ENCODE measurements around the gene PDSS2.
"Not testable (repeated sequence)": the region's sequence is repeated elsewhere in the genome, so short reads cannot be mapped to it uniquely, and the experiment has no call there.

PDSS2 gene

GRCh38 chr6:107308677-107309076 lies 150.7 kb downstream of the PDSS2 start:
- no peaks in the 10 kb centered on the region for H3K27me3 ChIP-seq (ENCODE audit: control insufficient read depth, low read length)
- H3K79me2 ChIP-seq (ENCODE audit: control insufficient read depth, low read length): no peaks in the 10 kb centered on the region
- H3K9me2 ChIP-seq (replicated peaks; ENCODE audit: control insufficient read depth, low read length): no peaks in the 10 kb centered on the region
- H3K4me3 ChIP-seq (ENCODE audit: low read length): no peak overlapping the region
- no peak overlapping the region for H3K27ac ChIP-seq (ENCODE audit: low read depth, low read length)
- TF ChIP-seq EZH2phosphoT487 (IDR thresholded peaks at IDR 0.05; ENCODE audit: borderline replicate concordance, low read length): no peak
- no peak for TF ChIP-seq CTCF (IDR thresholded peaks at IDR 0.05; ENCODE audit: low read depth, low read length, poor library complexity, severe bottlenecking)
- no peaks in the 10 kb centered on the region for H3K9me3 ChIP-seq (ENCODE audit: control insufficient read depth, insufficient read depth, low read length)
- H3F3A ChIP-seq (ENCODE audit: control insufficient read depth, insufficient read depth): no peaks in the 10 kb centered on the region
- no peaks in the 10 kb centered on the region for H3K4me1 ChIP-seq (ENCODE audit: control insufficient read depth, low read length)
- peaks cover 3% of the 10 kb centered on the region; the same call in 1 of the 2 replicates for H4K20me1 ChIP-seq (ENCODE audit: control insufficient read depth, insufficient read depth, low read depth, low read length)
- no peak overlapping the region for H3K4me2 ChIP-seq (ENCODE audit: low read length)
- no peaks in the 10 kb centered on the region for H3K36me3 ChIP-seq (ENCODE audit: control insufficient read depth, low read length)

GRCh38 chr6:107305994-107306393 lies 153.4 kb downstream of the PDSS2 start:
- H3K9me2 ChIP-seq (replicated peaks; ENCODE audit: control insufficient read depth, low read length); H3K4me2 ChIP-seq (ENCODE audit: low read length); H3K36me3 ChIP-seq (ENCODE audit: control insufficient read depth, low read length); H4K20me1 ChIP-seq (ENCODE audit: control insufficient read depth, insufficient read depth, low read depth, low read length); H3K9me3 ChIP-seq (ENCODE audit: control insufficient read depth, insufficient read depth, low read length); H3K4me1 ChIP-seq (ENCODE audit: control insufficient read depth, low read length); H3K79me2 ChIP-seq (ENCODE audit: control insufficient read depth, low read length); H3K27ac ChIP-seq (ENCODE audit: low read depth, low read length); H3K4me3 ChIP-seq (ENCODE audit: low read length); H3F3A ChIP-seq (ENCODE audit: control insufficient read depth, insufficient read depth); H3K27me3 ChIP-seq (ENCODE audit: control insufficient read depth, low read length): not testable (repeated sequence)

GRCh38 chr6:107305391-107305790 lies 154.0 kb downstream of the PDSS2 start:
- H3K27ac ChIP-seq (ENCODE audit: low read depth, low read length): no peak overlapping the region
- H3F3A ChIP-seq (ENCODE audit: control insufficient read depth, insufficient read depth): no peaks in the 10 kb centered on the region

More at GRCh38 chr6:107305391-107305790, 154.0 kb downstream of the PDSS2 start:
- H3K79me2 ChIP-seq (ENCODE audit: control insufficient read depth, low read length): no peaks in the 10 kb centered on the region
- no peak for TF ChIP-seq CTCF (IDR thresholded peaks at IDR 0.05; ENCODE audit: low read depth, low read length, poor library complexity, severe bottlenecking)
- no peak for TF ChIP-seq EZH2phosphoT487 (IDR thresholded peaks at IDR 0.05; ENCODE audit: borderline replicate concordance, low read length)
- H3K4me3 ChIP-seq (ENCODE audit: low read length): no peak overlapping the region
- H3K4me2 ChIP-seq (ENCODE audit: low read length): no peak overlapping the region
- H4K20me1 ChIP-seq (ENCODE audit: control insufficient read depth, insufficient read depth, low read depth, low read length): no peaks in the 10 kb centered on the region; the same call in 1 of the 2 replicates
- no peaks in the 10 kb centered on the region for H3K9me2 ChIP-seq (replicated peaks; ENCODE audit: control insufficient read depth, low read length)
- H3K4me1 ChIP-seq (ENCODE audit: control insufficient read depth, low read length): no peaks in the 10 kb centered on the region
- no peaks in the 10 kb centered on the region for H3K27me3 ChIP-seq (ENCODE audit: control insufficient read depth, low read length)
- H3K36me3 ChIP-seq (ENCODE audit: control insufficient read depth, low read length): no peaks in the 10 kb centered on the region
- no peaks in the 10 kb centered on the region for H3K9me3 ChIP-seq (ENCODE audit: control insufficient read depth, insufficient read depth, low read length)

Measured in DOHH2 (cell line).